RWPE2 (cell line): ENCODE results near the gene ARHGAP26.

Source experiments
- ATAC-seq: fragments of 200-7000 bp; cut with Tn5 transposase; 3 replicates; pipeline ENCODE4 v1.9.1; 2021; ENCODE audit warnings: low read depth
- DNase-seq: peaks from one replicate; pipeline ENCODE4 v3.0.0-alpha.2; 2020; ENCODE audit warnings: low spot score
- H3K27ac ChIP-seq: fragments of 450-650 bp; 2 replicates; pipeline ENCODE4 v1.5.1; 2017; ENCODE audit warnings: mild to moderate bottlenecking; ENCODE audit not compliant: poor library complexity, severe bottlenecking
- H3K27me3 ChIP-seq: fragments of 250-450 bp; sonication (Bioruptor Pico); 2 replicates; pipeline ENCODE4 v1.5.1; 2021; ENCODE audit warnings: mild to moderate bottlenecking, moderate library complexity; ENCODE audit not compliant: insufficient read depth, poor library complexity, severe bottlenecking
- H3K36me3 ChIP-seq: fragments of 250-450 bp; sonication (Bioruptor Pico); 2 replicates; pipeline ENCODE4 v1.5.1; 2020; ENCODE audit warnings: low read depth, mild to moderate bottlenecking, moderate library complexity
- H3K4me1 ChIP-seq: fragments of 250-450 bp; sonication (Bioruptor Pico); 2 replicates; pipeline ENCODE4 v1.5.1; 2021; ENCODE audit warnings: mild to moderate bottlenecking, moderate library complexity; ENCODE audit not compliant: insufficient read depth, poor library complexity, severe bottlenecking
- H3K4me3 ChIP-seq: fragments of 250-450 bp; sonication (Bioruptor Pico); 2 replicates; pipeline ENCODE4 v1.5.1; 2021; ENCODE audit warnings: mild to moderate bottlenecking, moderate library complexity; ENCODE audit not compliant: severe bottlenecking
- H3K9me3 ChIP-seq: fragments of 250-450 bp; sonication (Bioruptor Pico); 2 replicates; pipeline ENCODE4 v1.5.1; 2021; ENCODE audit warnings: mild to moderate bottlenecking, moderate library complexity; ENCODE audit not compliant: severe bottlenecking
- CTCF ChIP-seq: fragments of 450-650 bp; IDR thresholded peaks from one replicate; pipeline ENCODE4 v1.5.1; 2017; ENCODE audit warnings: mild to moderate bottlenecking, moderate library complexity; ENCODE audit not compliant: poor library complexity, severe bottlenecking

Gene ARHGAP26

DNA sequence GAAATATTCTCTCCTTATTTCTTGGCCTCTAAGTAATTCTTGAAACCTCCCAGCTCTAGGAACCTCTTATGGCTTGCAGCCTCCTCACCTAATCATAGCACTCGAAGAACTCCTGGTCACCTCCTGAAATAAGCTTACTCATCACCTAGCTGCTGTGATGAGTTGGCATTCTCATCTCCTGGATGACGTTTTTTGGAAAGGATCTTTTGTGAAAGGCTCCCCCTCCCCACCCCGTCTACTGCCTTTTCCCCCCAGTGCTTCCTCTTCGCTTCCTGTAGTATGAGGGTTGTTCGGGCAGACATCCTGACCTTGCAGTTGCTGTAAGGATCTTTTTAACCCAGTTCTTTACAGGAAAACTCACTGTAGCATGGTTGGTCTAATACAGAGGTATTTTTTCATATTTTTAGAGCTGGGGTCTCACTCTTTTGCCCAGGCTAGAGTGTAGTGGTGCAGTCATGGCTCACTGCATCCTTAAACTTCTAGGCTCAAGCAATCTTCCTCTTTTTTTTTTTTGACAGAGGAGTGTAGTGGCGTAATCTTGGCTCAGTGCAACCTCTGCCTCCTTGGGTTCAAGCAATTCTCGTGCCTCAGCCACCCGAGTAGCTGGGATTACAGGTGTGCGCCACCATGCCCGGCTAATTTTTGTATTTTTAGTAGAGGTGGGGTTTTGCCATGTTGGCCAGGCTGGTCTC lies 41.8 kb downstream of the ARHGAP26 start:
- H3K27me3 ChIP-seq: no peaks in the 10 kb centered on the region
- no peak for DNase-seq
- H3K9me3 ChIP-seq: no peaks in the 10 kb centered on the region
- H3K4me1 ChIP-seq: no peaks in the 10 kb centered on the region
- no peak overlapping the region for H3K4me3 ChIP-seq
- H3K27ac ChIP-seq: no peak overlapping the region
- no peak for ATAC-seq
- no peaks in the 10 kb centered on the region for H3K36me3 ChIP-seq
- no peak for TF ChIP-seq CTCF

DNA sequence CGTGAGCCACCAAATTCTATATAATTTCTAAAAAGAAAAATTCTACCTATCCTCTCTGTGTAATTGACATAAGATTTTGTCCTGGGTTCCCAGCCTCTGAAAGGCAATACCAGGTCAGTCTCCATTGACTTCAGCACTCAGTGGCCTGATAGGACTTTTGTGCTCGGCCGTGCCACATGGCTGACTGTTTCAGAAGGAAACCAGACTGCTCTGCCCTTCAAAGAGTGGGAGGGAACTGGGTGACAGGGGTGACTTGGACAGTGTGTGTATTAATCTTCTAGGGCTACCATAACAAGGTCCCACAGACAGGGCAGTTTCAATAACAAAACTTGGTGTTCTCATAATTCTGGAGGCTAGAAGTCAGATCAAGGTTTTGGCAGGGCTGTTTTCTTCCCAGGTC lies 43.0 kb downstream of the ARHGAP26 start:
- Histone ChIP-seq H3K4me1 (no peaks in the 10 kb centered on the region), H3K27me3 (no peaks in the 10 kb centered on the region), H3K9me3 (no peaks in the 10 kb centered on the region), H3K4me3 (no peak overlapping the region), H3K36me3 (no peaks in the 10 kb centered on the region), H3K27ac (no peak overlapping the region)
- no peak for TF ChIP-seq CTCF
- DNase-seq (no peak), ATAC-seq (no peak)

- no peak for TF ChIP-seq CTCF
- Histone ChIP-seq H3K4me3 (no peak overlapping the region), H3K36me3 (no peaks in the 10 kb centered on the region), H3K27me3 (no peaks in the 10 kb centered on the region), H3K27ac (no peak overlapping the region), H3K9me3 (no peaks in the 10 kb centered on the region), H3K4me1 (peaks cover 3% of the 10 kb centered on the region)
- ATAC-seq (no peak), DNase-seq (no peak)
Observed at GRCh38 chr5:142814122-142814521, 43.9 kb downstream of the ARHGAP26 start.

- Histone ChIP-seq H3K27me3 (no peaks in the 10 kb centered on the region), H3K4me3 (no peak overlapping the region), H3K36me3 (no peaks in the 10 kb centered on the region), H3K9me3 (no peaks in the 10 kb centered on the region), H3K27ac (no peak overlapping the region), H3K4me1 (peaks cover 13% of the 10 kb centered on the region)
- ATAC-seq: no peak
- DNase-seq: no peak
- no peak for TF ChIP-seq CTCF
Observed at GRCh38 chr5:142815469-142815868, 45.3 kb downstream of the ARHGAP26 start.
